Pancreas (tissue), 10 donors: ENCODE results near the gene TSHZ1. TPM values are rescaled to one million over a fixed set of nuclear protein-coding genes. Genes with fewer than 3 reads are reported as not detected.

Source experiments
- ATAC-seq, 4 donors: fragments of 200-7000 bp; cut with Tn5 transposase; one replicate each; pipeline versions ENCODE4 v1.8.0 to v1.9.1; 2020; ENCODE audit warnings: mild to moderate bottlenecking in 4 of 4, moderate library complexity in 4 of 4
- DNase-seq, 6 donors: peaks; one replicate each; pipeline ENCODE4 v3.0.0-alpha.2; 2020
- FAIRE-seq: peaks from 2 replicates; lab custom pipeline; 2012; peaks lifted over from hg19 to GRCh38; lab: Jason Lieb, UNC
- H3K27ac ChIP-seq, 4 donors: fragments of 200-600 bp; sonication (generic); 1 replicate in 3 of 4; 2 replicates in 1 of 4; pipeline versions ENCODE4 v1.5.0 to v1.8.0; 2020
- H3K27me3 ChIP-seq, 4 donors: fragments of 200-600 bp; one replicate each; pipeline ENCODE4 v1.8.0; 2021
- H3K36me3 ChIP-seq, 3 donors: fragments of 200-600 bp; sonication (generic) in 1 of 3; one replicate each; pipeline versions ENCODE4 v1.5.0 to v1.8.0; 2020 to 2021
- H3K4me1 ChIP-seq, 3 donors: fragments of 200-600 bp; one replicate each; pipeline ENCODE4 v1.8.0; 2021
- H3K4me3 ChIP-seq, 4 donors: fragments of 200-600 bp; sonication (generic) in 2 of 4; one replicate each; pipeline versions ENCODE4 v1.5.0 to v1.8.0; 2020 to 2021
- H3K9me3 ChIP-seq, 4 donors: fragments of 200-600 bp; one replicate each; pipeline ENCODE4 v1.8.0; 2021
- WGBS, 2 donors: extraction: QIAGEN DNeasy Blood & Tissue Kit; methylation state at CpG; one replicate each; pipeline ENCODE4 v1.1.7; 2013; 5-methylcytosine and 5-hydroxymethylcytosine counted together
- intact Hi-C, 3 donors: fragments of 100-400 bp; cut with DNase I; formaldehyde crosslinking; loops; one replicate each; pipeline versions ENCODE4 v1.11.1 to v1.14.2; 2022
- polyA plus RNA-seq, 2 donors: library from polyadenylated mRNA; stranded (reverse); fragments of 200-250 nt; gene quantifications; one replicate each; pipeline ENCODE4 v1.2.3, GENCODE V29; 2013
- total RNA-seq, 6 donors: library from RNA; stranded (reverse); fragmentation: NEBNext Ultra II Directional in 4 of 6; extraction: Animal tissue kit (Norgen Biotek cat#: 25700) in 4 of 6; gene quantifications; one replicate each; pipeline versions ENCODE4 v1.2.1 to v1.2.4, GENCODE V29; 2021 to 2023
- TF ChIP-seq, protein P1 (sequence below), 4 donors: fragments of 200-600 bp; sonication (generic) in 3 of 4; IDR thresholded peaks; one replicate each; pipeline versions ENCODE4 v1.5.0 to v1.8.0; 2021; ENCODE audit warnings: antibody characterized with exemption in 4 of 4
- donor health status: healthy with polysubstance abuse.
- donor health status: DM: no; HTN: no; CAD: no; lungs with moderate emphysema.
- donor health status: DM: no; HTN: no; CAD: no.
- donor health status: control.
- donor health status: control.
- donor health status: Bipolar disorder and iron deficiency.
- donor health status: DM: yes; HTN: yes; CAD: no.
- donor health status: DM: no; HTN: no; CAD: no.
- donor health status: DM: no; HTN: no; CAD: no.
- donor health status: DM: yes; HTN: yes; CAD: no.

Gene TSHZ1
- total and polyA plus RNA-seq, 8 donors = 4.7 to 13.6 (median 7.6) TPM

- TF ChIP-seq, protein P1, sequence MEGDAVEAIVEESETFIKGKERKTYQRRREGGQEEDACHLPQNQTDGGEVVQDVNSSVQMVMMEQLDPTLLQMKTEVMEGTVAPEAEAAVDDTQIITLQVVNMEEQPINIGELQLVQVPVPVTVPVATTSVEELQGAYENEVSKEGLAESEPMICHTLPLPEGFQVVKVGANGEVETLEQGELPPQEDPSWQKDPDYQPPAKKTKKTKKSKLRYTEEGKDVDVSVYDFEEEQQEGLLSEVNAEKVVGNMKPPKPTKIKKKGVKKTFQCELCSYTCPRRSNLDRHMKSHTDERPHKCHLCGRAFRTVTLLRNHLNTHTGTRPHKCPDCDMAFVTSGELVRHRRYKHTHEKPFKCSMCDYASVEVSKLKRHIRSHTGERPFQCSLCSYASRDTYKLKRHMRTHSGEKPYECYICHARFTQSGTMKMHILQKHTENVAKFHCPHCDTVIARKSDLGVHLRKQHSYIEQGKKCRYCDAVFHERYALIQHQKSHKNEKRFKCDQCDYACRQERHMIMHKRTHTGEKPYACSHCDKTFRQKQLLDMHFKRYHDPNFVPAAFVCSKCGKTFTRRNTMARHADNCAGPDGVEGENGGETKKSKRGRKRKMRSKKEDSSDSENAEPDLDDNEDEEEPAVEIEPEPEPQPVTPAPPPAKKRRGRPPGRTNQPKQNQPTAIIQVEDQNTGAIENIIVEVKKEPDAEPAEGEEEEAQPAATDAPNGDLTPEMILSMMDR (IDR thresholded peaks at IDR 0.05) = no peak
- no peak for FAIRE-seq
- DNase-seq = no peak
- no peaks in the 10 kb centered on the region for H3K36me3 ChIP-seq
- no peaks in the 10 kb centered on the region for H3K27me3 ChIP-seq
- no peak overlapping the region for H3K4me3 ChIP-seq
- H3K9me3 ChIP-seq = no peaks in the 10 kb centered on the region
- H3K27ac ChIP-seq = no peak overlapping the region
- ATAC-seq = no peak
- 86 to 94% methylated on average over 10 of the region's 10 CpGs for WGBS, 2 donors
- no peaks in the 10 kb centered on the region for H3K4me1 ChIP-seq
- intact Hi-C loops = no loop called here
These were observed 29.8 kb downstream of the TSHZ1 start for GRCh38 chr18:75240433-75240832.

DNA sequence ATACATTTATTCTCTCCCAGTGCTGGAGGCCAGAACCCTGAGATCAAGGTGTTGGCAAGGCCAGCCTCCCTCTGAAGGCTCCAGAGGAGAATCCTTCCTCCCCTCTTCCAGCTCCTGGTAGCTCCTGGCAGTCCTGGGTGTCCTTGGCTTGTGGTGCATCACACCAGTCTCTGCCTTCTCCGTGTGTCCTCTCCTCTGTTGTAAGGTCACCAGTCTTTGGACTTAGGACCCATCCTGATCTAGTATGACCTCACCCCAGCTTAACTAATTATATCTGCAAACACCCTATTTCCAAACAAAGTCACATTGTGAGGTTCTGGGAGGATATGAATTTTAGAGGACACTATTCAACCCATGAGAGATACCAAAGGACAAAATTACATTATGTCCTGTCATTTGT is 31.1 kb downstream of the TSHZ1 start:
- Histone ChIP-seq H3K9me3 (no peaks in the 10 kb centered on the region), H3K27me3 (no peaks in the 10 kb centered on the region), H3K4me3 (no peak overlapping the region), H3K4me1 (no peaks in the 10 kb centered on the region), H3K27ac (no peak overlapping the region), H3K36me3 (no peaks in the 10 kb centered on the region)
- intact Hi-C loops = no loop called here
- 93 to 100% methylated on average over 1 of the region's 1 CpG for WGBS, 2 donors
- DNase-seq = no peak
- TF ChIP-seq, protein P1 (IDR thresholded peaks at IDR 0.05) = no peak
- ATAC-seq = no peak
- FAIRE-seq = no peak

DNA sequence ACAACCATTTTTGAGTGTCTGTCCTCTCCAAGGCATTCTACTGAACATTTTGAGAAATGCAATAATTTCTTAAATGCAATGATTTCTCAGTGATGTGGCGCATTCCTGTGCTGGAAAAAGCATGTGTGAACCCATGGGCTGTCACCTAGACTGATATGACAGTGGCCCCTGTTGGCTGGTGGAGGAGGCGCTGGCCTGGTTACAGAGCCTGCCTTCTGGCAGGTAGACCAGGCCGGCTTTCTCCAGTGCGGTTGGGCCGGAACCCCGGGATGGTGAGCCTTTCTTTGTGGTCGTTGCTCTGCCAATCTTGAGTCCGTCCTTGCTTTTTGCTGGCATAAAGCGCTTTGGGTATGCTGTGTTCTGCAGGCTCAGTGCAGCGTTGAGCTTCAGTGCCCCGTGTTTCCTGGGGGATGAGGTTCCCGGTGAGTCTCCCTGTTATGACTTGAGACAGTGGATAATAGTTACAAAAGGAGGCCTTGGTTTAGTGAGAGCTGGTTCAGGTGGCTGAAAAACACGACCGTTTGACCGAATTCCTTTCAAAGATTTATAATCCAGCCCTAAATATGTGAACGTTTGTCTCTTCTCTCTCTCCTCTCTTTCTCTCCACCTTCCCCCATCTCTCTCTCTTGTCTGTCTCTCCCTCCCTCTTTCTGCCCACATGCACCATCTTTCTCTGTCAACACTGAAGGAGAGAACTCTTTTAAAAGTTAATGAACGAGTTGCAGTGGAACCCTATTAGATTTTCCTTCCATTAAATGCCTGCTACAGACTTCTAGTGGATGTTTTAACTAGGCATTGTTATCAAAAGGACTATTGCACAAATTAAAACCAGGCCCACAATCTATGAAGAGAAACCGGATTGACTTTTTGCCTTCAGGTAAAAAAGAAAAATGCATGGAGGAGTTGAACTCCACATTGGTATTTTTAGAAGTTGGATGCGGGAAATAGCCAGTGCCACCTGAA is 34.0 kb downstream of the TSHZ1 start:
- no peaks in the 10 kb centered on the region for H3K27me3 ChIP-seq
- FAIRE-seq = no peak
- DNase-seq = peak in 2 of 6 donors; percentile 30 to 59
- H3K9me3 ChIP-seq = no peaks in the 10 kb centered on the region
- ATAC-seq = peak; percentile 32 to 66 (median 54)
- H3K4me1 ChIP-seq = peaks cover 0 to 7% (median 6%) of the 10 kb centered on the region in 3 donors
- no peaks in the 10 kb centered on the region for H3K36me3 ChIP-seq
- 65 to 78% methylated on average over 19 of the region's 19 CpGs for WGBS, 2 donors
- no peak overlapping the region for H3K4me3 ChIP-seq
- intact Hi-C loops = no loop called here
- H3K27ac ChIP-seq = no peak overlapping the region
- TF ChIP-seq, protein P1 (IDR thresholded peaks at IDR 0.05) = no peak

GRCh38 chr18:75246721-75247610 is 36.4 kb downstream of the TSHZ1 start:
- ATAC-seq (peak in 3 of 4 donors; percentile 4 to 17 (median 9)), DNase-seq (no peak), FAIRE-seq (no peak)
- intact Hi-C loops = no loop called here
- Histone ChIP-seq H3K27ac (peak overlapping the region in 3 of 4 donors; percentile 38 to 79 (median 70)), H3K9me3 (no peaks in the 10 kb centered on the region), H3K4me1 (peaks cover 0 to 10% (median 6%) of the 10 kb centered on the region in 3 donors), H3K27me3 (no peaks in the 10 kb centered on the region), H3K4me3 (peak overlapping the region in 2 of 4 donors; percentile 24 to 28), H3K36me3 (no peaks in the 10 kb centered on the region)
- TF ChIP-seq, protein P1 (IDR thresholded peaks at IDR 0.05) = no peak
- WGBS, 2 donors = 74 to 76% methylated on average over 10 of the region's 10 CpGs
